HUES48 (cell line): ENCODE measurements around the gene ANLN.

ENCODE experiments used
- H3K27ac ChIP-seq: one replicate; pipeline ENCODE4 v1.7.0; 2013; ENCODE audit warnings: low read depth, low read length, inconsistent platforms
- H3K27me3 ChIP-seq: 2 replicates; pipeline ENCODE4 v1.6.1; 2013; ENCODE audit warnings: mild to moderate bottlenecking, low read length; ENCODE audit not compliant: control insufficient read depth, insufficient read depth
- H3K36me3 ChIP-seq: 2 replicates; pipeline ENCODE4 v1.6.1; 2013; ENCODE audit warnings: low read length; ENCODE audit not compliant: control insufficient read depth, insufficient read depth
- H3K4me1 ChIP-seq: 2 replicates; pipeline ENCODE4 v1.6.1; 2013; ENCODE audit warnings: mild to moderate bottlenecking, low read length; ENCODE audit not compliant: control insufficient read depth, insufficient read depth
- H3K4me3 ChIP-seq: 2 replicates; pipeline ENCODE4 v1.5.1; 2013; ENCODE audit warnings: mild to moderate bottlenecking, low read depth, low read length
- H3K9ac ChIP-seq: 2 replicates; pipeline ENCODE4 v1.6.1; 2013; ENCODE audit warnings: mild to moderate bottlenecking, low read depth, low read length, moderate library complexity
- H3K9me3 ChIP-seq: 2 replicates; pipeline ENCODE4 v1.6.1; 2013; ENCODE audit warnings: low read length; ENCODE audit not compliant: control insufficient read depth, insufficient read depth

Gene ANLN

DNA sequence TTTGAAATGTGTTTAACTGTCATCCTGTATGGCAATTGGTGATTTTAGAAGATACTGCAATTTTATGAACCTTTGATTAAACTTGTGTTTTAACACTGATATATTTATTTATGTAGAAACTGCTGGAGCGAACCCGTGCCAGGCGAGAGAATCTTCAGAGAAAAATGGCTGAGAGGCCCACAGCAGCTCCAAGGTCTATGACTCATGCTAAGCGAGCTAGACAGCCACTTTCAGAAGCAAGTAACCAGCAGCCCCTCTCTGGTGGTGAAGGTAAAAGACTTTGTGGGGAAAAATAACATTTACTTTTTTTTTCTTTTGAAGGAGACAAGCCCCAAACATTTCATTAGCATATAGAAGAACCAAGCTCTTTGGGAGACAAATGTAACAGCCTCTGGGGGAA is 6.5 kb downstream of the ANLN start:
- Histone ChIP-seq H3K9me3 (no peaks in the 10 kb centered on the region; the same call in 1 of the 2 replicates), H3K27ac (no peak overlapping the region), H3K4me1 (peaks cover 31% of the 10 kb centered on the region), H3K4me3 (no peak overlapping the region), H3K9ac (no peak overlapping the region), H3K36me3 (peaks cover 55% of the 10 kb centered on the region), H3K27me3 (no peaks in the 10 kb centered on the region)

DNA sequence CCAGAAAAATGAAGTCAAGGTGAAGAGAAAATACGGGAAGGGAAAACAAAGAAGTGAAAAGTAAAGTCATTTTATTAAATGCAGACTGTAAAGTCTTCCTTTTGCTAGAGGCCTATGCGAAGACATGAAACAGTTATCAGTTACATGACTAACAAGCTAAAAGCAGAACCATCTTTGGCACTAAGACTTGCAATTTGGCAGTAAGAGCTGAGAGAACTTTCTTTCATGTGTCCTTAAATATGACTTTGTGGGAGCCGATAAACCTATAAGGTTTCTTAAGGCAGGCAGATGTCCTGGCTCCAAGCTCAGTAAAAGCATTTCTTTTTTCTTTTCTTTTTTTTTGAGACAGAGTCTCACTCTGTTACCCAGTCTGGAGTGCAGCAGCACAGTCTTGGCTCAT is 10.4 kb downstream of the ANLN start:
- H3K36me3 ChIP-seq: peaks cover 89% of the 10 kb centered on the region
- no peak overlapping the region for H3K27ac ChIP-seq
- H3K4me3 ChIP-seq: no peak overlapping the region
- no peak overlapping the region for H3K9ac ChIP-seq
- no peaks in the 10 kb centered on the region for H3K27me3 ChIP-seq
- H3K9me3 ChIP-seq: no peaks in the 10 kb centered on the region; the same call in 1 of the 2 replicates
- H3K4me1 ChIP-seq: 0 out of 2 replicates have a peak, but pooled peaks cover under 1% of the 10 kb centered on the region

DNA sequence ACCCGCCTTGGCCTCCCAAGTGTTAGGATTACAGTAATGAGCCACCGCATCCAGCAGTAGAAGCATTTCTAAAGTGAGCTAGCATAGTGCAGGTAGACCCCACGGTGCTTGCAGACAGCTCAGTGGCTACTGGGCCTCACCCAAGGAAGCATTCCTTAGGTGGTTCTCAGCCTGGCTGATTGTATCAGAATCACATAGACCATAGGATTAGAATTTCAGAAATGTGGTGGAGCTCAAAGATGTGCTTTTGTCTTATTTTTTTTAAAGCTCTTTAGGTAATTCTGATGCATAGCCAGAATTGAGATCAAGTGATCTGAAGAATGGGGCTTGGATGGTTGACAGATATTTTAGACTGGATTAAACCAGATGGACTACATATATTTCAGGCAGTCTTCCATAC is 10.9 kb downstream of the ANLN start:
- no peak overlapping the region for H3K4me3 ChIP-seq
- H3K36me3 ChIP-seq: peaks cover 92% of the 10 kb centered on the region
- H3K27ac ChIP-seq: no peak overlapping the region
- H3K27me3 ChIP-seq: no peaks in the 10 kb centered on the region
- no peak overlapping the region for H3K9ac ChIP-seq
- peaks cover 6% of the 10 kb centered on the region; the same call in 1 of the 2 replicates for H3K4me1 ChIP-seq
- no peaks in the 10 kb centered on the region; the same call in 1 of the 2 replicates for H3K9me3 ChIP-seq

DNA sequence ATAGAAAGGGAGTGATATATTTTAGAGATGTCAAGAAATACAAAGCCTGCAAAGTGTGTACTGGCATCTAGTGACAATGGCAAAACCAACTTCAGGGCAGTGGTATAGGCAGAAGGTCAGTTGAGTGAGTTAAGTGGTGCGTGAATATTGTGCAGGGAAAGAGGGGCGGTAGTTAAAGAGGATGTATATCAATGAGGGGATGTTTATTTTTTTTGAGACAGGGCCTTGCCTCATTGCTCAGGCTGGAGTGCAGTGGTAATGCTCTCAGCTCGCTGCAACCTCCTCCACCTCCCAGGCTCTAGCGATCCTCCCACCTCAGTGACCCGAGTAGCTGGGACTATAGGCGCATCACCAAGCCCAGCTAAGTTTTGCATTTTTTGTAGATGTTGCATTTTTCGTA is 13.8 kb downstream of the ANLN start:
- Histone ChIP-seq H3K4me3 (no peak overlapping the region), H3K36me3 (peaks cover 90% of the 10 kb centered on the region), H3K27ac (no peak overlapping the region), H3K9me3 (no peaks in the 10 kb centered on the region), H3K27me3 (no peaks in the 10 kb centered on the region), H3K4me1 (peaks cover 15% of the 10 kb centered on the region), H3K9ac (no peak overlapping the region)

DNA sequence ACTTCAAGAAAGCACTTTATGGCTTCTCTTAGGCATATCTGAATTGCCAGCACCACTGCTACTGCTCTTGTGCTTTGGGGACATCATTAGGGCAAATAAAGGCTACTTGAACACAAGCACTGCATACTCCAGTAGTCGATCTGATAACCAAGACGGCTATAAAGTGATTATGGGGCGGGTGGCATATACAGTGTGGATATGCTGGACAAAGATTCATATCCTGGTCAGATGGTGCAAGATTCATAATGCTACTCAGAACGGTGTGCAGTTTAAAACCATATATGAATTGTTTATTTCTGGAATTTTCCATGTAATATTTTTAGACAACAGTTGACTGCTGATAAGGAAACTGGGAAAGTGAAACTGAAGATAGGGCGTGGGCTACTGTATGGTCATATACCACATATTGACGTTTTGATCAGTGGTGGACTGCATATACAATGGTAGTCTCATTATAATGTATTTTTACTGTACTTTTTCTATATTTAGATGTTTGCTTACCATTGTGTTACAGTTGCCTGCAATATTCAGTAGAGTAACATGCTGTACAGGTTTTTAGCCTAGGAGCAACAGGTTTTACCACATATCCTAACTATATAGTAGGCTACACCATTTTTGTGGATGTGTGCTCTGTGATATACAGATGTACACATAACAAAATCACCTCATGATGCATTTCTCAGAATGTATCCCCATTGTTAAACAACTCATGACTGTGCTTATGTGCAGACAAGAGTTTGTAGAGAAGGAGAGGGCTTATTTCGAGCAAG is 15.2 kb downstream of the ANLN start:
- no peak overlapping the region for H3K9ac ChIP-seq
- no peak overlapping the region for H3K4me3 ChIP-seq
- peaks cover 88% of the 10 kb centered on the region for H3K36me3 ChIP-seq
- H3K9me3 ChIP-seq: no peaks in the 10 kb centered on the region
- H3K4me1 ChIP-seq: peaks cover 15% of the 10 kb centered on the region
- H3K27me3 ChIP-seq: no peaks in the 10 kb centered on the region
- H3K27ac ChIP-seq: no peak overlapping the region

DNA sequence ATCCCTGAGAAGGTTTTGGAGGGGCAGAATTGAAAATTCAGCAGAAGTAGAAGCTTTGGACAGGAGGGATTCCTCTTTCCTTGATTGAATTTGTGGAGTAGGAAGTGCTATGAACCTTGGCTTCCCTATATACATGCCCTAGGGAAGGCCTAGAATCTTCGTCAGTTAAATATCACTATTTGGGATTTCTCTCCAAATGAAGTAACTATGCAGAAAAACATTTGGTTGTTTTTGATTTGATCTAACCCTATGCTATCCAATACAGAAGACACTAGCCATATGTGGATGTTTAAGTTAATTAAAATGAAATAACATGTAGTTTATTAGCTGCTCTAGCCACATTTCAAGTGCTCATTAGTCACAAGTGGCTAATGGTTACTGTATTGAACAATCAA is 15.7 kb downstream of the ANLN start:
- Histone ChIP-seq H3K9me3 (no peaks in the 10 kb centered on the region), H3K9ac (no peak overlapping the region), H3K4me1 (peaks cover 15% of the 10 kb centered on the region), H3K4me3 (no peak overlapping the region), H3K36me3 (peaks cover 88% of the 10 kb centered on the region), H3K27me3 (no peaks in the 10 kb centered on the region), H3K27ac (peak overlapping the region; percentile 39)

DNA sequence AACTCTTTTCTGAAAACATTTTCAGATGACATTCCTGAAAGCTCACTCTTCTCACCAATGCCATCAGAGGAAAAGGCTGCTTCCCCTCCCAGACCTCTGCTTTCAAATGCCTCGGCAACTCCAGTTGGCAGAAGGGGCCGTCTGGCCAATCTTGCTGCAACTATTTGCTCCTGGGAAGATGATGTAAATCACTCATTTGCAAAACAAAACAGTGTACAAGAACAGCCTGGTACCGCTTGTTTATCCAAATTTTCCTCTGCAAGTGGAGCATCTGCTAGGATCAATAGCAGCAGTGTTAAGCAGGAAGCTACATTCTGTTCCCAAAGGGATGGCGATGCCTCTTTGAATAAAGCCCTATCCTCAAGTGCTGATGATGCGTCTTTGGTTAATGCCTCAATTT is 16.5 kb downstream of the ANLN start:
- Histone ChIP-seq H3K27me3 (no peaks in the 10 kb centered on the region), H3K4me1 (peaks cover 15% of the 10 kb centered on the region), H3K9me3 (no peaks in the 10 kb centered on the region), H3K9ac (no peak overlapping the region), H3K4me3 (no peak overlapping the region), H3K27ac (peak overlapping the region; percentile 39), H3K36me3 (peaks cover 88% of the 10 kb centered on the region)

DNA sequence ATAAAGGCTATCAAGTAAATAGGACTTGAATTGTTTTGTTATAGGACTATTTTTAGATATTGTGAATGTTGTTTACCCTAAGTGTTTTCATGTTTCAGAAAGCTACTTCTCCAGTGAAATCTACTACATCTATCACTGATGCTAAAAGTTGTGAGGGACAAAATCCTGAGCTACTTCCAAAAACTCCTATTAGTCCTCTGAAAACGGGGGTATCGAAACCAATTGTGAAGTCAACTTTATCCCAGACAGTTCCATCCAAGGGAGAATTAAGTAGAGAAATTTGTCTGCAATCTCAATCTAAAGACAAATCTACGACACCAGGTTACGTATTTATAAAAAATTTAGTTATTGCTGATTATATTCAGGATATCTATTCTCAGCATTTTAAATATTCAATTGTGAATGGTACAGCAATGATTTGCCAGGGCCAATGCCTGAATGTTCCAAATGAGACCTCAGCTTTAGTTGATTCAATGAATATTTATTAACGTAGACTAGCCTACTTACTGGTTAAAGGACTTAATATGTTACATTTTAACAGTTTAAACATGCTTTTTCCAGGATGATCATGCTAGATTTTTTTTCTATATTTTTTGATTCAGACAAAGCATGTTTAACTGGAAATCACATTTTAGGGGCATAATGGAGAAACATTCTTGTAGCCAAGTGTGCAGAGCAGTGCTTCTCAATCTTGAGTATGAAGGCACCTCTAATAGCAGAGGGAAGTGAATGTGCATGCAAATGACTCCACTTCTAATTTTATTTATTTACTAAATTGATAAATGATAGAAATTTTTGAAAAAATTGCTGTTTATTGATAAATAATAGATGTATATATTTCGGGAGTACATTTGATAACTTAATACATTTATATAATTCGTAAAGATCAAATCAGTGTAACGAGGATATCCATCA is 18.2 kb downstream of the ANLN start:
- no peak overlapping the region for H3K4me3 ChIP-seq
- no peaks in the 10 kb centered on the region for H3K9me3 ChIP-seq
- no peak overlapping the region for H3K27ac ChIP-seq
- peaks cover 89% of the 10 kb centered on the region for H3K36me3 ChIP-seq
- H3K9ac ChIP-seq: no peak overlapping the region
- H3K27me3 ChIP-seq: no peaks in the 10 kb centered on the region
- H3K4me1 ChIP-seq: peaks cover 15% of the 10 kb centered on the region

DNA sequence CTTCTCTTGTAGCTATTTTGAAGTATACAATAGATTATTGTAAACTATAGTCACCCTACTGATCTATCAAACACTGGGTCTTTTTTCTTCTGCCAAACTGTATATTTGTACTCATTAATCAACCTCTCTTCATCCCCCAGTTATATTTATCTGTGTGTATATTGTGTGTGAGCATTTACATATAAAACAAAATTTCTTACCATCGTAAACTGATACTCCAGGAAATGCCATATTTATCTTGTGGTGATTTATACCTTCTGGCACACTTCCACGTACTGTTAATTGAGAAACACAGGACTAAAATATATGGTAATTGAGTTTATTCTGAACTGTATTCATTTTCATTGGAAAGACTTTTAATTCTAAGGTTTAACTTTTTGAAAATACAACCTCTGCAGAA is 18.9 kb downstream of the ANLN start:
- no peak overlapping the region for H3K9ac ChIP-seq
- no peak overlapping the region for H3K27ac ChIP-seq
- H3K36me3 ChIP-seq: peaks cover 89% of the 10 kb centered on the region
- no peaks in the 10 kb centered on the region for H3K9me3 ChIP-seq
- no peaks in the 10 kb centered on the region for H3K27me3 ChIP-seq
- peaks cover 15% of the 10 kb centered on the region for H3K4me1 ChIP-seq
- no peak overlapping the region for H3K4me3 ChIP-seq

DNA sequence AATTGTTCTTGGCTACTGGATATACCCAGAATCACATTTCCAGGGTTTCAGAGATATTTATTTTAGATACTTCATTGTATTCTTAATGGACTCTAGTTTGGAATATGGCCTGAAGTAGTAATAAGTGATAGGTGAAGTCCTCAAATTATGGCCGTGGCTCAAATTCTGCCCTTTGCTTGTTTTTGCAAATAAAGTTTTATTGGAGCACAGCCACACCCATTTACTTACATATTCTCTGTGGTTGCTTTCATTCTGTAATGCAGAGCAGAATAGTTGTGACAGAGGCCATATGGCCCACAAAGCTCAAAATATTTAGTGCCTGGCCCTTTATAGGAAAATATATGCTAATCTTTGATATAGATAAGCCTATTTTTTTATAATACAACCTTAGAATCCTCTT is 19.5 kb downstream of the ANLN start:
- Histone ChIP-seq H3K27ac (no peak overlapping the region), H3K9me3 (no peaks in the 10 kb centered on the region), H3K36me3 (peaks cover 89% of the 10 kb centered on the region), H3K4me3 (no peak overlapping the region), H3K9ac (no peak overlapping the region), H3K27me3 (no peaks in the 10 kb centered on the region), H3K4me1 (peaks cover 15% of the 10 kb centered on the region)

DNA sequence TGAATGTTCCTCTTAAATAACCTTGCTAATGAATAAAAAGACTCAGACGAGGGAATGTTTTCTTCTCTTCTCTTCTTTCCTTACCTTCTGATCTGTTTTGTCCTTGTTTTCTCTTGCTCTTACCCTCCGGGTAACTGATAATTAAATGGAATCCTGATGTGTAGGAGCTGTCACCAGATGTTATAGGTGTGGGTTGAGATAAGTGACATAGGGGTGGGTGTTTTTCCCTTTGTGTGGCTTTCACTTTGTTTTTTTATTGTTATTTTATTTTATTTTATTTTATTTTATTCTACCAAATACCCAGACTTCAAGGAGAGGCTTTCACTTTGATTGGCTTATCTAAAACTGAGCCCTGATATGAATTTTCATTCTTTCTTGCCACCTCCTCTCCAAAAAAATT is 25.5 kb downstream of the ANLN start:
- no peak overlapping the region for H3K4me3 ChIP-seq
- no peak overlapping the region for H3K9ac ChIP-seq
- no peak overlapping the region for H3K27ac ChIP-seq
- no peaks in the 10 kb centered on the region for H3K4me1 ChIP-seq
- peaks cover 92% of the 10 kb centered on the region for H3K36me3 ChIP-seq
- H3K9me3 ChIP-seq: no peaks in the 10 kb centered on the region
- no peaks in the 10 kb centered on the region for H3K27me3 ChIP-seq
